Fibroblast of mammary gland (primary cell): ENCODE data around the gene SETBP1.

ENCODE experiments used
- DNase-seq: peaks from one replicate; pipeline ENCODE4 v3.0.0-alpha.2; 2010; ENCODE audit warnings: low read depth
- H3K4me3 ChIP-seq: 2 replicates; pipeline ENCODE4 v1.5.1; 2011; ENCODE audit warnings: low read depth, mild to moderate bottlenecking, low read length, moderate library complexity; ENCODE audit not compliant: control insufficient read depth
- CTCF ChIP-seq: conservative IDR thresholded peaks from 2 replicates; pipeline ENCODE4 v1.5.1; 2011; ENCODE audit warnings: low read depth, low read length, inconsistent platforms; ENCODE audit not compliant: control insufficient read depth, insufficient read depth

Gene SETBP1

DNA sequence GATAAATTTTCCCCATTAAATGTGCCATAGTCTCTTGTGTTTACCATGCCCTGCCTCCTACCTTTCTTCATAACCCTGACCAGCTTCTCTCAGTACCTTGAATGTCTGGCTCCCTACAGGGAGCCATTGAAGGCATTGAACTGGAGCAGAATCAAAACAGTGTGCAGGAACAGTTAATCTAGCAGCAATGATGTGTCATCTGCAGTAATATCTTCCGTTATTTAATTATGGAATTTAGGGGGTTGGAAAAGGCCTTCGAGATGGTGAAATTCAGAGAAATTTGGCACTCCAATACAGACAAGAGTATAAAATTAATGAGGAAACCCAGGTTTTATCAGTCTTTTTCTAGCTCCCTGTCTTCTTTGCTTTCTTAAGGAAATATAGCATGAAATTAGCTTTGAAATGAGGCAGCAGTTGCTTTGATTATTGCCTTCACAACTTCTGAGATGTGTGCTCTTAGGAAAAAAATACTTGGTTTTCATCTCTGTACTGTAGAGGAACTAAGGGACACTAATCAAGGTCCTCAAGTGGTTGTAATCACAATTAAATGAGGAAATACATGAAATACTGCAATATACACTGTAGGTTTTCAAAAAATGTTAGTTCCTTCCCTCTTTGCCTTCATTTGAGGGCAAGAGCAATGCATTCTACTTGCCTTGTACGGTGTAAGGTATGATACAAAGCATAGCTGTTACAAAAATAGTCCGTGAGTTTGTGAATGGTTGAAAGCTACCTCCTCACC, 369.1 kb downstream of the SETBP1 start:
- no peak overlapping the region for H3K4me3 ChIP-seq
- TF ChIP-seq CTCF, result no peak
- DNase-seq, result peak; percentile 21

DNA sequence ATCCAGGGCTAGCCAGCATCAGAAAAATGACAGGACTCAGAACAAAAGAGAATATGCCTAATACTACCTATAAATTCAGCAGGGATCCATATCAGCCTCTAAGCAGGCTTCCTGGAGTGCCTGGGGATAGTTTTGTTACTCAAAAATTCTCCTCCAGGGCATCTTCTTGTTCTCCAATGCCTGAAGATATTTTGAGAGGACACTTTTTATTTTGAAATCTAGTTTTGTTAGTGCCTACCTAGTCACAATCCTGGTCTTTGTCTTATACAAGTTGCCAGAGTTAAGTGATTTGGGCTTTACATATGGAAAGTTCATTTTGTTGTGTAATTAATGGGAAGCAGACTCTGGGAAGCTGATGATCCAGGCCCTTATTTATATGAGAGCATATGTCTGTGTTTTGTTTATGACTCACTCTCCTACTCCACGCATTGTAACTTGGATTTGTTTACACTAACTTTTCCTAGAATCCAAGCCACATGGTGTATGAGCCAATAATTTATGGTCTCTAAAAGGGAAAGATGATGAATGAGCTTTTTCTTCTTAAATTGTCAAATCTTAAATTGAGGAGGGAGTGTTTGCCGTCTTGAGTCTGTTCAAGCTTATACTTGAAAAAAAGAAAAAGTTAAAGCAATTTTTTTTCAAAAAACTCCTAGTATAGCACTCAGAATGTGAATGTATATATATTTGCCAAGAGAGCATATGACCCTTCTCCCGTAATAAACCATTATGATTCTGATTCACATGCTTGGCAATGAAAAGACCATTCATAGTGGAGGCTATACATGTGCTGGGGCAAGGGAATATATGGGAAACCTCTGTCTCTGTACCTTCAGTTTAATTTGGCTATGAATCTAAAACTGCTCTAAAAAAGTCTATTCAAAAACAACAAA, 370.3 kb downstream of the SETBP1 start:
- TF ChIP-seq CTCF, result no peak
- no peak overlapping the region for H3K4me3 ChIP-seq
- DNase-seq, result peak; percentile 97

DNA sequence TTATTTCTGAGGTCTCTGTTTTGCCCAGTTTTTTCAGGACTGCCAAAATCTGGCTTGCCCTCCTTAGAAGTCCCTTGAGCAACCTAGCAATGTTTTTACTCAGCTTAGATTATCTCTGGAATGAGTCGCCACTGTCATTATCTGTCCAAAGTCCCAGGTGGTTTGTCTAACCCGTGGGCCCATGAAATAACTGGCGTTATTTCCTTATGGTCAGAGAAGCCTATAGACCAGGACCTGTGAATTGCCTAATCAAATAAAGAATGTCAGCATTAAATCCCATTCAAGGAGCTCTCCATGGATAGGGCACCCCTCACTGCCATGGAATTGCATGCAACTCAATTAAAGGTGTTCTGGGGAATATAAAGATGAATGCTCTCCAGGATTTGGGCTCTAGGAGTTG, 373.9 kb downstream of the SETBP1 start:
- no peak for DNase-seq
- no peak for TF ChIP-seq CTCF
- no peak overlapping the region for H3K4me3 ChIP-seq

GRCh38 chr18:45055811-45056210, 375.1 kb downstream of the SETBP1 start:
- no peak for TF ChIP-seq CTCF
- DNase-seq, result no peak
- H3K4me3 ChIP-seq, result no peak overlapping the region

DNA sequence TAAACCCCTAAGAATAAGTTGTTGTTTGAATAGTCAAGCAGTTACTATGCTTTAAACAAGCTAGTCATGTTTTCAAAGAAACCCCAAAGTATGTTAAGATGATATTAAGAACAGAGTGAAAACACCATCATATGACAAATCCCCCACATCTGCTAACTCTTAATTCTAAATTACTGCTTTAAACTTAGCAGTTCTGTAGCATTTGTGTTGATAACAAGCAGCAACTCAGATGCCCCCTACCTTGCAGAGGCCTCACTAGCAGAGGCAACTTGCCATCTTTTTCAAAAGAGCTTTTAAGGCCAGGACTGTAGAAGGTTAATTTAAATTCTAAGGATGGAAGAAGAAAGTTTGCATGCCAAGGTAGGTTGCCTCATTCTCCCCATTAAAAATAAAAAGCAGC, 376.2 kb downstream of the SETBP1 start:
- TF ChIP-seq CTCF, result no peak
- no peak for DNase-seq
- H3K4me3 ChIP-seq, result no peak overlapping the region

DNA sequence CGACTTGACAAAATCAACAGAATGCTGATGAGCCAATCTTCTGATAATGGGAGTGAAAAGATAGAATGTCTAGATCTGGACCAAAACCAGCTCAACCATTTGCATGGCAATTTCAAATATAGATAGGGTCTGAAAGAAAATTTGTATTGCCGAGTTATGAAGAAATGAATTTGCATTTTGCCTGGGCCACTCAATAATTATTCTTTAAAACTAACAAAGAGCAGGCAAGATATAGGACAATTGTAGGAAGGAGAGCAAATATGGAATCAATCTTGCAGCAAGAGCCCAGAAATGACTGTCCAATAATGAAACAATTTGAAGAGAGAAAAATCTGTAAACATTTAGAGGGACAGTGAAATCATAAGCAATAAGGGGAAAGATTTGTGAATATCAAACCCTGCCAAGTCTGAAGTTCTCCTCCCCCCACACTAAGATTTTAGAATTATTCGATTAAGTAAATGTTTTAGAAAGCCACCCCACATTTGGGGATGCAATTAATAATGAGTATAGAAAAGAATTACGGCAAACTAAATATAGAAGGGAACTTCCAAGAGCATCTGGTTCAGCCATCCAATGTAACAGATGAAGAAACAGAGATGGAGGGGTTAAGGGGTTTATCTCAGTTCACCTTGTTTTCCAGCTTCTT, 377.4 kb downstream of the SETBP1 start:
- no peak for DNase-seq
- H3K4me3 ChIP-seq, result no peak overlapping the region
- TF ChIP-seq CTCF, result no peak
